ENCODE measurements around the gene LDLRAD4.
"Not testable (repeated sequence)": the region's sequence is repeated elsewhere in the genome, so short reads cannot be mapped to it uniquely, and the experiment has no call there.

Gene LDLRAD4

DNA sequence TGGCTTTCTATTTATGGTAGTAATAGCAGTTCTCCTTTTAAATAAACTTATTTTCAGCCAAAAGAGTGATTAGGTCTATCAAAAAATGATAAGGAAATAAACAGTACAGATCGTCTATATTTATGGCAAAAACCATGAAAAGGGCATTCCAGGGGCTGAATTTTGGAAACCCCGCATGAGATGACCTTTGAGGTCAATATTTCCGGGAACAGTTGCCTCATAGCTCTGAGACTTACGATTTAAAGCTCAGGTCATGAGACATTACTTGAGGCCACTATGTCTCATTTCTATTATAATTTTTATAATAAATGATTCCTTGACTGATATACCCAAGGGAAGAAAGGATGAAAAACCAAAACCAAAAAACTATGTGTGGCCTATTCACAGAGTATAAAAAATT, 101.1 kb downstream of the LDLRAD4 start:
- Mint-ChIP-seq H3K9me3 (peaks cover 9% of the 10 kb centered on the region), H3K4me1 (peaks cover 9% of the 10 kb centered on the region), H3K4me3 (no peak overlapping the region), H3K27ac (no peak overlapping the region), H3K36me3 (no peaks in the 10 kb centered on the region)
- no peak for DNase-seq (ENCODE audit: low spot score in 2 of 2)
- no peak for ATAC-seq

GRCh38 chr18:13320096-13320495, 101.5 kb downstream of the LDLRAD4 start:
- H3K4me3 Mint-ChIP-seq = no peak overlapping the region
- H3K4me1 Mint-ChIP-seq = peaks cover 9% of the 10 kb centered on the region
- no peak overlapping the region for H3K27ac Mint-ChIP-seq
- peaks cover 9% of the 10 kb centered on the region for H3K9me3 Mint-ChIP-seq
- no peaks in the 10 kb centered on the region for H3K36me3 Mint-ChIP-seq
- no peak for DNase-seq (ENCODE audit: low spot score in 2 of 2)
- ATAC-seq = no peak

DNA sequence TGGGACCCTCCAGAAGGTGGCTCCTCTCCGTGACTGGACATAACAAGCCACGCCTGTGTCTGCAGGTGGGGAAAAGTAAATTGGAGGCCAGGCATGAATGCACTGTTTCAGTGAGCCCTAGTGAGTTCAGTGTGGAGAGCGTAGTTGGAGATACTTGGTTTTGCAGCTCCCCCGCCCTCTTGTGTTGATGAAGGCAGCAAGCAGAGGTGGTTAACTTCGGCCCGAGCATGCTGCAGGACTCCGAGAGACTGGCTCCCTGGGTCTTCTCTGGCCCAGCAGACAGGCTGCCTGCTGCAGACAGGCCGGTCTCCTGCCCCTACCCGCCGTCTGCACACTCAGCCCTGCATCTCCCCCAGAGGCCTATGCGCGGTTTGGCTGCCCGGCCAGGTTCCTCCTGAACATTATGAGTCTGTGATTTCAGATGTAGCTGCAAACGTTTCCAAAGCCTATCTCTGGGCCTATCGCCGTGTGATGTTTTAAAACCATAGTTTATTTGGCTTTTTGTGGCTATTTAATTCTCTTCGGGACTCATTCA, 102.4 kb downstream of the LDLRAD4 start:
- Mint-ChIP-seq H3K36me3 (no peaks in the 10 kb centered on the region), H3K27ac (no peak overlapping the region), H3K4me3 (no peak overlapping the region), H3K4me1 (peaks cover 9% of the 10 kb centered on the region), H3K9me3 (peaks cover 3% of the 10 kb centered on the region)
- ATAC-seq (no peak), DNase-seq (ENCODE audit: low spot score in 2 of 2) (no peak)

- H3K9me3 Mint-ChIP-seq = no peaks in the 10 kb centered on the region
- DNase-seq (ENCODE audit: low spot score in 2 of 2) (no peak), ATAC-seq (no peak)
- H3K4me1 Mint-ChIP-seq = peaks cover 9% of the 10 kb centered on the region
- no peak overlapping the region for H3K27ac Mint-ChIP-seq
- no peaks in the 10 kb centered on the region for H3K36me3 Mint-ChIP-seq
- H3K4me3 Mint-ChIP-seq = no peak overlapping the region
Observed at GRCh38 chr18:13321923-13322322, 103.4 kb downstream of the LDLRAD4 start.

DNA sequence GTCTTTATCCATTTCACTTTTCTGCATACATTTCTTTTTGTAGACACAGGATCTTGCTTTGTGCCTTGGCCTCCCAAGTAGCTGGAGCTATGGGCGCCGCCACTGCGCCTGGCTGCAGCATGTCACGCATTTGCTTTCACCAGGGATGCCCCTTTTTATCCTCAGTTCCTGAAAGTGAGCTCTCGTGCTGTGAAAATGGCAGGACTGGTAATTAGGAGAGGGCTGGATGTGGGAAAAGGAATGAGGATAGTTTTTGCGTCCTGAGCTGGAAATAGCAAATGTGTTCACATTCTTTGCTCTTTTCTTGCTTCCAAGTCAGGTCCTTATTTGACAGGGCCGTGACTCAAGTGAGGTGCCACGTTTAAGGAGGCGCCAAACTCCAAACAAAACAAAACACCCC, 104.6 kb downstream of the LDLRAD4 start:
- peaks cover 8% of the 10 kb centered on the region for H3K4me1 Mint-ChIP-seq
- no peak for DNase-seq (ENCODE audit: low spot score in 2 of 2)
- no peaks in the 10 kb centered on the region for H3K9me3 Mint-ChIP-seq
- no peak overlapping the region for H3K4me3 Mint-ChIP-seq
- no peak overlapping the region for H3K27ac Mint-ChIP-seq
- ATAC-seq = no peak
- no peaks in the 10 kb centered on the region for H3K36me3 Mint-ChIP-seq

GRCh38 chr18:13324880-13325279, 106.3 kb downstream of the LDLRAD4 start:
- DNase-seq (ENCODE audit: low spot score in 2 of 2) = no peak
- H3K36me3 Mint-ChIP-seq = no peaks in the 10 kb centered on the region
- H3K4me1 Mint-ChIP-seq = no peaks in the 10 kb centered on the region
- ATAC-seq = no peak
- no peak overlapping the region for H3K27ac Mint-ChIP-seq
- H3K4me3 Mint-ChIP-seq = no peak overlapping the region
- H3K9me3 Mint-ChIP-seq = no peaks in the 10 kb centered on the region

DNA sequence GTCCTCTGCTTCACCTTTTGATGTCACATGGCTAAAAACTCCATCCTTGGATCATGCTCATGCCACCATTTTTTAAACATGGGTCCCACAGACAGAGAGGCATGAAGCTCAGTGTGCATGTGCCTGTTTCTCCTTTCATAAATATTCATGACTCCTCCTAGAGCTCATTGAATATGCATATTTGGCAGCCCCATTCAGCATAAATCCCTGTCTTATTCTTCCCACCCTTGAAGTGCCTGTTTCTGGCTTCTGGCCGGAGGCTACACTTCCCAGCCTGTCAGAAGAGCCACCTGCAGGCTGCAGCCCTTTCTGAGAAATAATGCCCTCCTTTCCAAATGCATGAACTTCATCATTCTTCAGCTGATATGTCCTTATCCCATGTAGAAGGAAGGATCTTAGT, 109.7 kb downstream of the LDLRAD4 start:
- no peak for DNase-seq (ENCODE audit: low spot score in 2 of 2)
- Mint-ChIP-seq H3K4me1 (no peaks in the 10 kb centered on the region), H3K4me3 (no peak overlapping the region), H3K9me3 (no peaks in the 10 kb centered on the region), H3K27ac (no peak overlapping the region), H3K36me3 (no peaks in the 10 kb centered on the region)
- ATAC-seq = no peak

DNA sequence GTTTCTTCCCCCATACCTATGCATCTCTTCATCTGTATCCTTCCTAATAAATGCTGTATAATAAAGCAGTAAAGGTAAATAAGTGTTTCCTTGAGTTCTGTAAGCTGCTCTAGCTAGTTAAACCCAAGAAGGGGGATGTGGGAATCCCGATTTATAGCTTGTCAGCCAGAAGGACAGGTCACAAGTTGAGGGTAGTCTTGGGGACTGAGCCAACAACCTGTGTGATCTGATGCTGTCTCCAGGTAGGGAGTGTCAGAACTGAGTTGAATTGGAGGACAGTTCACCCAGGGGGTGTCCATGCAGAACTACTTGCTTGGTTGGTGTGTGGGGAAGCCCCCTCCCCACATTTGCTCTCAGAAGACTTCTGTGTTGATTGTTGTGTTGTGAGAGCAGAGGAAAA, 112.4 kb downstream of the LDLRAD4 start:
- no peak for ATAC-seq
- H3K27ac Mint-ChIP-seq = no peak overlapping the region
- DNase-seq (ENCODE audit: low spot score in 2 of 2) = no peak

GRCh38 chr18:13331846-13332245, 113.3 kb downstream of the LDLRAD4 start:
- Mint-ChIP-seq H3K4me3 (no peak overlapping the region), H3K9me3 (no peaks in the 10 kb centered on the region), H3K36me3 (no peaks in the 10 kb centered on the region), H3K4me1 (no peaks in the 10 kb centered on the region), H3K27ac (no peak overlapping the region)
- no peak for ATAC-seq
- no peak for DNase-seq (ENCODE audit: low spot score in 2 of 2)

More for the DNA sequence above, 112.4 kb downstream of the LDLRAD4 start:
- no peaks in the 10 kb centered on the region for H3K9me3 Mint-ChIP-seq
- no peaks in the 10 kb centered on the region for H3K4me1 Mint-ChIP-seq
- H3K4me3 Mint-ChIP-seq = no peak overlapping the region
- no peaks in the 10 kb centered on the region for H3K36me3 Mint-ChIP-seq

DNA sequence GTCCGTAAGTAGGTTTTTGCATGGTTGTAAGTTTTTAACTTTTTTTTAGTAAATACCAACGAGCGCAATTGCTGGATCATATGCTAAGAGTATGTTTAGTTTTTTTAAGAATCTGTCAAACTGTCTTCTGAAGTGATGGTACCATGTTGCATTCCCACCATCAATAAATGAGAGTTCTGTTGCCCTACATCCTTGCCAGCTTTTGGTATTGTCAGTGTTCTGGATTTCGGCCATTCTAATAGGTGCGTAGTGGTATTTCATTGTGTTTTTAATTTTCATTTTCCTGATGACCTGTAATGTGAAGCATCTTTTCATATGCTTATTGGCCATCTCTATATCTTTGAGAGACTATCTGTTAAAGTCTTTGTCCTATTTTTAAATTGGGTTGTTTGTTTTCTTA, 114.3 kb downstream of the LDLRAD4 start:
- H3K4me3 Mint-ChIP-seq = no peak overlapping the region
- H3K27ac Mint-ChIP-seq = no peak overlapping the region
- no peaks in the 10 kb centered on the region for H3K9me3 Mint-ChIP-seq
- ATAC-seq = no peak
- H3K36me3 Mint-ChIP-seq = no peaks in the 10 kb centered on the region
- H3K4me1 Mint-ChIP-seq = no peaks in the 10 kb centered on the region
- DNase-seq (ENCODE audit: low spot score in 2 of 2) = no peak

DNA sequence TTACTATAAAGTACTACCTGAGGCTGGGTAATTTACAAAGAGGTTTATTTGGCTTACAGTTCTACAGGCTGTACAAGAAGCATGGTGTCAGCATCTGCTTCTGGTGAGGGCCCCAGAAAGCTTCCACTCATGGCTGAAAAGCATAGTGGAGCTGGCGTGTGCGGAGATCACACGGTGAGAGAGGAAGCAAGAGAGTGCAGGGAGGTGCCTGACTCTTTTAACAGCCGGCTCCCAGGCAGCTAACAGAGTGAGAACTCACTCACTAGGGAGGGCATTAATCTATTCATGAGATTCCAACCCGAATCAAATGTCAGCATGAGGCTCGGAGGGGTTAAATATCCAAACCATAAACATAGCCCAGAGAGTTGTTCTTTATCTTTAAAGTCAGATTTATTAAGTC, 117.3 kb downstream of the LDLRAD4 start:
- no peak overlapping the region for H3K4me3 Mint-ChIP-seq
- H3K9me3 Mint-ChIP-seq = no peaks in the 10 kb centered on the region
- ATAC-seq (no peak), DNase-seq (ENCODE audit: low spot score in 2 of 2) (no peak)
- no peaks in the 10 kb centered on the region for H3K4me1 Mint-ChIP-seq
- no peak overlapping the region for H3K27ac Mint-ChIP-seq
- no peaks in the 10 kb centered on the region for H3K36me3 Mint-ChIP-seq

- H3K27ac Mint-ChIP-seq = no peak overlapping the region
- ATAC-seq = no peak
- no peaks in the 10 kb centered on the region for H3K4me1 Mint-ChIP-seq
- DNase-seq (ENCODE audit: low spot score in 2 of 2) = no peak
- no peak overlapping the region for H3K4me3 Mint-ChIP-seq
- H3K36me3 Mint-ChIP-seq = no peaks in the 10 kb centered on the region
- no peaks in the 10 kb centered on the region for H3K9me3 Mint-ChIP-seq
Observed at GRCh38 chr18:13336841-13337240, 118.3 kb downstream of the LDLRAD4 start.

DNA sequence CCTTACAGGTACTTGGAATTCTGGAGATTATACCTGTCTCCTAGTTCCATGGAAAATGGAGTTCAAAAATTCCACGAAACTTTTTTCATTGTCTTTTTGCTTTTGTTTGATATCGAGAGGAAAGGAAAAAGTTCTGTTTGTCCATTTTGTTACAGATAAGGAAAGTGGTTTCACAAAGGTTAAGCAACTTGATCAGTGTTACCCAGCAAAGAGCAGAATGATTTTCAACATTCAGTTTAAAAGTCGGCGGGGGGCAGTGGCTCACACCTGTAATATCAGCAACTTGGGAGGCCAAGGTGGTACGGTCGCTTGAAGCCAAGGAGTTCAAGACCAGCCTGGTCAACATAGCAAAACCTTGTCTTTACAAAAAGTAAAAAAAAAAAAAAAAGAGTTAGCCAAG, 118.8 kb downstream of the LDLRAD4 start:
- ATAC-seq = no peak
- Mint-ChIP-seq H3K27ac (no peak overlapping the region), H3K4me3 (no peak overlapping the region), H3K36me3 (no peaks in the 10 kb centered on the region), H3K9me3 (no peaks in the 10 kb centered on the region), H3K4me1 (no peaks in the 10 kb centered on the region)
- no peak for DNase-seq (ENCODE audit: low spot score in 2 of 2)

- no peak overlapping the region for H3K27ac Mint-ChIP-seq
Observed at GRCh38 chr18:13338318-13338717, 119.8 kb downstream of the LDLRAD4 start.

GRCh38 chr18:13339653-13340052, 121.1 kb downstream of the LDLRAD4 start:
- no peak for ATAC-seq
- Mint-ChIP-seq H3K4me3 (no peak overlapping the region), H3K4me1 (no peaks in the 10 kb centered on the region), H3K9me3 (no peaks in the 10 kb centered on the region), H3K27ac (no peak overlapping the region), H3K36me3 (no peaks in the 10 kb centered on the region)
- no peak for DNase-seq (ENCODE audit: low spot score in 2 of 2)

More at GRCh38 chr18:13338318-13338717, 119.8 kb downstream of the LDLRAD4 start:
- DNase-seq (ENCODE audit: low spot score in 2 of 2) = no peak
- no peak for ATAC-seq
- no peaks in the 10 kb centered on the region for H3K4me1 Mint-ChIP-seq
- no peaks in the 10 kb centered on the region for H3K36me3 Mint-ChIP-seq
- H3K9me3 Mint-ChIP-seq = no peaks in the 10 kb centered on the region
- no peak overlapping the region for H3K4me3 Mint-ChIP-seq

DNA sequence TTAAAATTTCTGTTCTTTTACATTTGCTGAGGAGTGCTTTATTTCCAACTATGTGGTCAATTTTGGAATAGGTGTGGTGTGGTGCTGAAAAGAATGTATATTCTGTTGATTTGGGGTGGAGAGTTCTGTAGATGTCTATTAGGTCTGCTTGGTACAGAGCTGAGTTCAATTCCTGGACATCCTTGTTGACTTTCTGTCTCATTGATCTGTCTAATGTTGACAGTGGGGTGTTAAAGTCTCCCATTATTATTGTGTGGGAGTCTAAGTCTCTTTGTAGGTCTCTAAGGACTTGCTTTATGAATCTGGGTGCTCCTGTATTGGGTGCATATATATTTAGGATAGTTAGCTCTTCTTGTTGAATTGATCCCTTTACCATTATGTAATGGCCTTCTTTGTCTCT, 127.9 kb downstream of the LDLRAD4 start:
- not testable (repeated sequence) for H3K27ac Mint-ChIP-seq; H3K4me3 Mint-ChIP-seq; DNase-seq (ENCODE audit: low spot score in 2 of 2); H3K36me3 Mint-ChIP-seq; ATAC-seq; H3K9me3 Mint-ChIP-seq; H3K4me1 Mint-ChIP-seq
